ENCODE data around the gene P3H1.
"Not testable (repeated sequence)": the region's sequence is repeated elsewhere in the genome, so short reads cannot be mapped to it uniquely, and the experiment has no call there.

The P3H1 gene

GRCh38 chr1:42742617-42743316 is 24.1 kb downstream of the P3H1 start:
- no peak for DNase-seq

- no peak for DNase-seq
These were observed 24.7 kb downstream of the P3H1 start for GRCh38 chr1:42742141-42742540.

GRCh38 chr1:42741706-42742105 is 25.1 kb downstream of the P3H1 start:
- DNase-seq, result no peak

GRCh38 chr1:42740851-42741580 is 25.8 kb downstream of the P3H1 start:
- DNase-seq, result no peak

GRCh38 chr1:42739753-42740700 is 26.8 kb downstream of the P3H1 start, which contains the start of gene CLDN19:
Gene CLDN19, minus strand, starts transcription at chr1:42740236. Its CDS starts 173 bp downstream, at chr1:42740063.
- DNase-seq, result no peak

GRCh38 chr1:42738678-42739226 is 28.1 kb downstream of the P3H1 start:
- no peak for DNase-seq

- no peak for DNase-seq
These were observed 28.7 kb downstream of the P3H1 start for GRCh38 chr1:42737986-42738677.

- DNase-seq, result no peak
These were observed 29.6 kb downstream of the P3H1 start for GRCh38 chr1:42737257-42737656.

- no peak for DNase-seq
These were observed 30.1 kb downstream of the P3H1 start for GRCh38 chr1:42736571-42737200.

GRCh38 chr1:42736152-42736551 is 30.7 kb downstream of the P3H1 start:
- no peak for DNase-seq

GRCh38 chr1:42735477-42736105 is 31.2 kb downstream of the P3H1 start:
- DNase-seq, result no peak

- no peak for DNase-seq
These were observed 31.8 kb downstream of the P3H1 start for GRCh38 chr1:42735056-42735455.

- no peak for DNase-seq
These were observed 32.4 kb downstream of the P3H1 start for GRCh38 chr1:42734201-42735035.

GRCh38 chr1:42733415-42734200 is 33.2 kb downstream of the P3H1 start:
- DNase-seq, result no peak

- no peak for DNase-seq
These were observed 34.6 kb downstream of the P3H1 start for GRCh38 chr1:42732126-42732680.

- no peak for DNase-seq
These were observed 35.2 kb downstream of the P3H1 start for GRCh38 chr1:42731585-42731984.

GRCh38 chr1:42730988-42731387 is 35.8 kb downstream of the P3H1 start:
- DNase-seq, result no peak

GRCh38 chr1:42730002-42730401 is 36.8 kb downstream of the P3H1 start:
- DNase-seq, result no peak

GRCh38 chr1:42725820-42726219 is 41.0 kb downstream of the P3H1 start:
- DNase-seq, result not testable (repeated sequence)

Measured in activated naive CD4-positive, alpha-beta T cell (primary cell).